NCI-H1105 treated with DMSO at 0.1 percent for 48 hours (cell line): ENCODE data around the gene CSPG4.

ENCODE experiments used
- DNase-seq: peaks from one replicate; lab custom pipeline; 2025; lab: John Stamatoyannopoulos, UW

CSPG4 gene

DNA sequence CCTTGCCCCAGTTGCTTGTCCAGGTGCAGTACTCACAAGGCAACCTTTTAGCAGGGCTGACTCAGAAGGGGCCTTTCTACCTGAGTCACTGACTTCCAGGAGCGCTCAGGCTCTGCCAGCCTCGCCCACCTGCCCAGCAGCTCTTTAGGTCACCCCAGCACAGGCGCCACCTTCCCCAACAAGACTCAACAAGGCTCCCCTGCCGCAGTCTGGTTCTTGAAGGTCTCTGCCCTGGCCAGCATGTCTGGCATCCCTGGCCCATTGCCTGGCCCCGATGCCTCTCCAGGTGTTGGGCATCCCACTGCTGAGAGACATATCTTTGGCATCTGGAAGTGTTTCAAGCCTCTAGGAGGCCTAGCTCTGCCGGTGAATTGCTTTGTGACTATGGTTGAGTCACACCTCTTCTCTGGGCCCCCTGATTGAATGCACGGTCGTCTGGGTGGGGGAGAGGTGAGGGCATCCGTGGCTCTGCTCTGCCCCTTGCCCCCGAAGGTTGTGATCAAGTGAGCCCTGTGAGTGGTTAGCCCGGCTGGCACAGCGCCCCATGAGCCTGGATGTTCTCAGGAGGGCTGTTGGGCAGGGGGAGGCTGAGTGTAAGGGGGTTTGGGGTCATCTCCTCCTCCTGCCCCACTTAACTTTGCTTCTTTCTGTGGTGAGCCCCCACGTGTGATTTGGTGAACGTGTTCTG, 43.3 kb downstream of the CSPG4 start:
- DNase-seq, result no peak

DNA sequence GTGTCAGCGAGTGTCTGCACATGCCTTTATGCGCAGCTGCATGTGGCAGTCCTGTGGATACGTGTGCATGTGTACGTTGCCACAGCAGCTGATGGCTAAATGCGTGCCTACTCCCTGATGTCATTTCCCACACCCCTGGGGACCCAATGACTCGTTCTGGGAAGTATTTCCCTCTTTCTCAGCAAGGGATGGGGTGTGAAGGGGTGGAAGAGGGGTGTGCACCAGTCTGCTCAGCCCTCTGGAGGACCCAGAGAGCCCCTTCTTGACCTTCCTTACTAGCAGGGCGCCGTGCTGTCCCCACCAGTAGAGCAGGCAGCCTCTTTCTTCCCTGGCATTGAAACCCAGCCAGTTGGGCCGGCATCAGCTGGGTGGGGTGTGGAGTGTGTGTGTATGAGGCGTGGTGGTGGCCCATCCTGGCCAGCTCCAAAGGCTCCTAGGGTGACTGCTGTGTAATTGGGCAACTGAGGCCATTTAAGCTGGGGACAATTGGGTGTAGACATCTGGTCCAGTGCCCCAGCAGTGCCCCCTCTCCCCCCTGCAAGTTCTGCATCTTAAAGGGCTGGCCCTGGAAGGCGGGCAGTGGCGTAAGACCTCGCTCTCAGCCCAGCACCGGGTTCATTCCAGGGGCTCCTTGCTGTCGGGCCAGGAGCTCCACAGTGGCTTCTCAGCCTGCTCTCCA, 45.7 kb downstream of the CSPG4 start:
- DNase-seq, result no peak

DNA sequence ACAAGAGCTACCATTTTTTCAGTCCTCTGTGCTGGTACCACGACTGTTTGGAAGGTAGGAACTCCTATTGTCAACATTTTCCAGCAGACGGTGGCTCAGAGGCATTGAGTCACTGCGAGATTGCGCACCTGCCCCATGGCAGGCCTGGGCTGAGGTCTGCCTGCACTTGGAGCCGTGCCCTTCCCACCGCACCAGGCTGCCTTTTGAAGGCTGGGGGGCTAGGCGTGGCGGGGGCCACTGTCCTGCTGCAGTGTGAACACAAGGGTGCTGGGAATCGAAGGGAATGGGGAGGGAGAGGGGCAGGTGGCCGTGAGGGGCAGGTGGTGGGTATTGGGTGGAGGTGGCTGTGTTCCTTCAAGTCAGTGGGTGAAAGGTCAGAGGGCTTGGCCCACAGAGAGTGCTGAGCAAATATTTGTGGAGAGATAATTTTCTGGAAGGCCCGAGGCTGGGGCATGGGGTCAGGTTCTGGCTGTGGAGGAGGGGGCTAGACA, 48.7 kb downstream of the CSPG4 start:
- peak; percentile 4 for DNase-seq

DNA sequence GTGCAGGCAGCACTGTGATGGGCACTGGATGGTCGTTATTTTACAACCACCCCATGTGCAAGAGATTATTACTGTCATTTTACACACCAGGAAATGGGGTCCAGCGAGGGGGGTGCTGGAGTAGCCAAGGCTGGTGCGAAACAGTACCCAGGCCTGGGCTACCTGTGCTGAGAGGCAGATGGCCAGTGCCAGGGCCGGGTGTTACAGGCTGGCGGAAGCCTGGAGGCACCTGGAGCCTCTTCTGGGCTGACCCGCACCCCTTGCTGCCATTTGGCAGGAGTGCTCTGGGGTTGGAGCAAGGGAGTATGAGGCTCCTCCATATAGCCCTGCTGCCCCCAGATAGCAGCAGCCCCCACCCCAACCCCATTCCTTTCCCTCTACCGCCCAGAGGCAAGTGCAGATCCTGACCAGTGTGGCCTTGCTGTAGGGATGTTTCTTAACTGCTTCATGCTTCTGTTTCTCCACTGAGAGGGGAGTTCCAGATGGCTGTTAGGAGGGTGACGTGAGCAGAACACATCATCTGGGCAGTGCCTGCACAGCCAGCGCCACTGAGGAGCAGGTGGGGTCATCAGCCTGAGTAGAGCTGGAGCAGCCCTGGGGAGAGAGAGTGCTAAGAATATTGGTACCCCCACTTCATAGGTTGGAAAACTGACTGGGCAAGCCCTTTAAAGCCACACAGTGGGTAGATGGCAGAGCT, 49.7 kb downstream of the CSPG4 start:
- no peak for DNase-seq

DNA sequence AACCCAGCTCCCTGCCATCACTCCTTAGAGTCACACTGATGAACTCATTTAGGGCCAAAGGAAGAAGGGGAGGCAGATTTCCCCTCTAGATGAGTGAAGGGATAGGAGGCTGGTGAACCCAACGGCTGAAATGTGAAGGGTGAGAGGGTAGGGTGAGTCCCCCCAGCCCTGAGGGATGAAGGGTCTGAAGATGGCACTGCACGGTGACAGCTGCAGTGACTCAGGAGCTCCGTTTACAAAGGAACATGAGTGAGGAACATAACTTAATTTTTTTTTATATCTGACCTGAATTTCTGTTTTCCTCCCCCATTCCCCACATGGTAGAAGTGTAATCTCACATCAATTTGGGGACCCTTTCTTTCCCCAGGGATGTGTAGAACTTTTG, 50.9 kb downstream of the CSPG4 start:
- no peak for DNase-seq

DNA sequence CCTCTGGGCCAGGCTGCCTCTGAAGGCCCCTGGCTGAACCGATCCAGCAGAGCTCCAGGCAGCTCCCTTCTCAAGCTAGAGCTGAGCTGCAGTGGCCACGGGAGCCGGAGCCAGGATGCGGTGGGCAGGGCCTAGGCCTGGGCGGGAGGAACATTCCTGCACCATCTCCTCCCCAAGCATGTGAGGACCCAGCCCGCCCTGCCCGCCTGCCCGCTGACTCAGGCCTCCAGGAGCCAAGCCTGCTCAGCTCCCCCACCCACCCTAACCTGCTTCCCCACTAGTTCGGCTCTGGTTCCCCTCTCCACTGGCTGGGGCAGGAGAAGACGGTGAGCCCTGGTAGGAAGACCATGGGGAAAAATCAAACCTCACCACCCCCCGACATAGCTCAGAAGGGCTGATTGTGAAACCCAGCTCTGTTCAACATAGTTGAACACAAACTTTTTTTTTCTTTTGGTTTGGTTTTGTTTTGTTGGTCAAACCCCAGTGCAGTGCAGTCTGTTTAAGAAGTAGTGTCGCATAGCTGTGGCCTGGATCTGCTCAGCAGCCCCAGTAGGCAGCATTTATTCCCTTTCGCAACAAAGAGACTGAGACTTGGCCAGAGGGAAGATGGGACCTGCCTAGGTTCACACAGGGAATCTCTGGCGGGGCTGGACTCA, 51.4 kb downstream of the CSPG4 start:
- no peak for DNase-seq

DNA sequence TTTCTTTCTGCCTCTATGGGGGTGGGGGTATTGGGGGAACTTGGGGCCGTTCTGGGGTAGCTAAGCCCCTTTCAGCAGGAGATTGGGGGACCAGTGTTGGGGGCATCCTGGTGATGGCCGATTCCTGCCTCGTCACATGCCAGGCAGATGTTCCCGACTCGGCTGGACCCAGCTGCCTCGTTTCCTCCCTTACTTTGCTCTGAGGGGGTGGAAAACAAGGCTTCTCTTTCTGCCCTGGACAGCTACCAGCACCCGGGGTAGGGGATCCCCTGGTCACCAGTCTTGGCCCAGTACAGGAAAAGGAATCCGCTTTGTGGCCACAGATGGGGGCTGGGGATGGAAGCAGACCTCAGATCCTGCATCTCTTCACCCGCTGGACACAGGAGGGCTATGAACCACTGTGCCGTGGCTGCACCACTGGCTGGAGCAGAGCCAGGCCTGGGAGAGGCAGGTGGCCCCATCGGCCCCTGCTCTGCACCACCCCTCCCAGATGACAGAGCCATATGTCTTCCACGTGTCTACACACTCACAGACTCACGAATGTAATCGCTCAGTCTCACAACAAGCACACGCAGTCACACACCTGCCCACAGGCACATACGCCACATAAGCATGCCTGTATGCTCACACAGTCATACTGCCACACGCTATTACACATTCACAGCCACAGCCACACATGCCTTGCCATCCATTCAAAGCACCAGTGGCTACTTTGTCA, 52.6 kb downstream of the CSPG4 start:
- DNase-seq, result no peak

DNA sequence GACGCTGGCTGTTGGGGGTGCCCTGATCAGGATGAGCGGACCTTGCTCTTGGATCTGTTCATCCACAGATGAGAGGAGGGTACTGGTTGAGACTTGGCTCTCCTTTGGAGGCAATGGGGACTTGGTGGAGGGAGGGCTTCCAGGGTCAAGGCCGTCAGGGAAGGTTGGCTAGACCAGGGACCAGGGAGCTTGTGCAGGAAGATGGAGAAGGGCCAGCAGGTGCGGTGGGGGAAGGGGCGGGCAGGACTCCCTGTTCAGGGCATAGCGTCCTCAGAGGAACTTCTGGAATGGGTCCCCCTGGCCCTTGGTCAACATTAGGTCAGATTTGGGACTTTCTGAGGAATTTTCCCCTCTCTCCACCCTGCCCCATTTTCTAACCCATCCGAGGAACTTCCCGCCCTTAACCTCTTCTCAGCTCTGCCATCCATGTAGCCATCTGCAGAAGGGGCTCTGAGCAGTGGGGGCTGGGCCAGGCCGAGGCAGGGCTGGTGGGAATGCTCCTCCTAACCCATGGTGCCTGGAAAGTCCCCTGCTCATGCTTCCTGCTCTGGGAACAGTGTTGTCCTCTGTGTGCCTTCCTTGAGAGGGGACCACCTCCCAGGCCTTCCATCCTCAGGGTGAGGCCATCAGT, 53.4 kb downstream of the CSPG4 start:
- no peak for DNase-seq

DNA sequence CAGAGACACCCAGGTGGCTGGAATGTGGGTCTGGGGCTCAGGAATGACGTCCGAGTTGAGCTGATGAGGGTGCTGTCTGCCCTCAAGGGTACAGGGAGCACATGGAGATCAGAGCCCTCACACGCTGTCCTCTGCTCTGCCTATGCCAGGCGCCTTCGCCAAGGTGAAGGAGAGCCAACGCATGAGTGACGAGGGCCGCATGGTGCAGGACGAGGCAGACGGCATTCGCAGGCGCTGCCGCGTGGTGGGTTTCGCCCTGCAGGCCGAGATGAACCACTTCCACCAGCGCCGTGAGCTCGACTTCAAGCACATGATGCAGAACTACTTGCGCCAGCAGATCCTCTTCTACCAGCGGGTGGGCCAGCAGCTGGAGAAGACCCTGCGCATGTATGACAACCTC, 55.8 kb downstream of the CSPG4 start:
- DNase-seq, result no peak

DNA sequence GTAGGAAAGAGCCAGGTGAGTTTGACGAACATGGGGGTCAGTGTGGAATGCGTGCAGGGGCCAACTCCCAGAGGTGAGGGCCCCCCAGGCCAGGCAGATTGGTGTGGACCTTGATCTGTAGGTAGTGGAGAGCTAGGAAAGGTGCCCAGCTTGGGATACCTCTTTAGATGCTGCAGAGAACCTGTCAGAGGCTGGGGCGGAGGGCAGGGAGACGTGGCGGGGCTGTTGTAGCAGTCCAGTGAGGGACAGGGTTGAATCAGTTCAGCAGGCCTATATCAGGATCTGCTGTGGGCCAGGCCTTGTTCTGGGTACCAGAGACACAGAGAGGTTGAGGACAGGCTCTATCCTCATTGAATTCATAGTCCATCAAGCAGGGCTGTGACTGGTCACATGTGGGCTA, 56.3 kb downstream of the CSPG4 start:
- DNase-seq, result no peak

DNA sequence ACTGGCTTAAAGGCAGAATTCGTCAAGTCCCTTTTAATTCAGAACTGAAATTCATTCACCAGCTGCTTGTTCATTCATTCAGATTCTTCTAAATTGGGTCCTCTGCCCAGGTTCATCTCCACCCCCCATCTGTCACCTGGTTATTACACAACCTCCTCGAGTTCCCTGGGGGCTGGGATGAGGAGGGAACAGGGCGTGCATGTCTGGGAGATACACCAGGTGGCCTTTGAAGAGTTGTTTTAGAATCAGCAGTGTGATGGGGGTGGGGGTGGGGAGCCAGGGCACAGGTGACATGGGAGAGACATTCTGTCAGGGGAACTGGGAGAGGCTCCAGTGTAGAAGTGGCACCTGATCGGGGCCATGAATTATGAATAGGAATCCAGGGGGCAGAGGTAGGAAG, 56.7 kb downstream of the CSPG4 start:
- peak; percentile 64 for DNase-seq

DNA sequence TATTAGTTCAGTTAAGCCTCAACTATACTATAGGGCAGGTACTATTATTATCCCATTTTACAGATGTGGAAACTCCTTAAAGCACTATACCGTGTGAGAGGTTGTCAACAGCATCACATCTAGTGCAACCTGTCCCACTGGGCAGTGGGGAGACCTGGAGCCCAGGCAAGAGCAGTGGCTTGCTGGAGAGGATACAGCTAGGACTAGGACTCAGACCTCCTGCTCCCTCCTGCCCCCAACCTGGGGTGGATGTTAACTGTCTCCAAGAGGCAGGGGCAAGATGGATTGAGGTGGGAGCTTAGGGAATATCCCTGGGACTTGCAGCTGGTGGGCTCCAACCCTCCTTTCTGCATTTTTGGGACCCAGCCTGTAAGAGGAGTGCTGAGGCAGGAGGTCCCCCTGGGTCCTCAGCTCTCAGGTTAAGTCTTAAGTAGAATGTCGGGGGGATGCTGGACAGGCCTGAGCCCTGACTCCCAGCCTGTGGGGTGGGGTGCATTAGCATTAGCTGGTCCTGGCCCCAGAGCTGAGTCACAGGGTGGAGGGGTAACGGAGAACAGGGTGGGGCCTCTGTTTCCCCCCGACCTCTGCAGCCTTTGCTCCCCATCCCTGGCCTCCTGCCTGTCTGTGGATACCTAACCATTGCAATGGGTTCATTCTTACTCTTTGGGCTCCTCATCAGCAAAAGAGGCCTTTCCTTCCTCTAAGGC, 58.3 kb downstream of the CSPG4 start:
- no peak for DNase-seq

DNA sequence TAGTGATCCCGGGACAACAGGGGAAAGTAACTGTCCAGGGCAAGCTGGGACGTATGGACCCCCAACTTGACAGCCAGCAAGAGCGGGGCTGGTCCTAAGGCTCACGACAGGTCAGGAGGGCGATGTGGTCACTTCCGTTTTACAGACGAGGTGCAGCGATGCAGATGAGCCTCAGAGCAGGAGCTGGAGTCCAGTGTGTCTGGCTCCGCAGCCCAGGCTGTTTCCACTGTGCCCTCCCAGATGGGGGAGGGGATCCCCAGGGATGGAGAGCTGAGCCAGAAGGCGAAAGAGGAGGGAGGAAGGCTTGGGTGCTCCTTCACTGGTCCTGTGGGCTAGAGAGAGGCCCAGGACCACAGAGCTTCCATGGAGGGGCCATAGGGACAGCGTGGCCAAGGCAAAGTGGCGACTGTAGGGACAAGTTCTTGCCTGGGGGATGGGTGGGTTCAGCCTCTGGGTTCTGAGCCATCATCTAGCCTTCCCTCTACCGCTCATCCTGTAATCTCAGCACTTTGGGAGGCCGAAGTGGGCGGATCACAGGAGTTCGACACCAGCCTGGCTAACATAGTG, 59.2 kb downstream of the CSPG4 start:
- no peak for DNase-seq

DNA sequence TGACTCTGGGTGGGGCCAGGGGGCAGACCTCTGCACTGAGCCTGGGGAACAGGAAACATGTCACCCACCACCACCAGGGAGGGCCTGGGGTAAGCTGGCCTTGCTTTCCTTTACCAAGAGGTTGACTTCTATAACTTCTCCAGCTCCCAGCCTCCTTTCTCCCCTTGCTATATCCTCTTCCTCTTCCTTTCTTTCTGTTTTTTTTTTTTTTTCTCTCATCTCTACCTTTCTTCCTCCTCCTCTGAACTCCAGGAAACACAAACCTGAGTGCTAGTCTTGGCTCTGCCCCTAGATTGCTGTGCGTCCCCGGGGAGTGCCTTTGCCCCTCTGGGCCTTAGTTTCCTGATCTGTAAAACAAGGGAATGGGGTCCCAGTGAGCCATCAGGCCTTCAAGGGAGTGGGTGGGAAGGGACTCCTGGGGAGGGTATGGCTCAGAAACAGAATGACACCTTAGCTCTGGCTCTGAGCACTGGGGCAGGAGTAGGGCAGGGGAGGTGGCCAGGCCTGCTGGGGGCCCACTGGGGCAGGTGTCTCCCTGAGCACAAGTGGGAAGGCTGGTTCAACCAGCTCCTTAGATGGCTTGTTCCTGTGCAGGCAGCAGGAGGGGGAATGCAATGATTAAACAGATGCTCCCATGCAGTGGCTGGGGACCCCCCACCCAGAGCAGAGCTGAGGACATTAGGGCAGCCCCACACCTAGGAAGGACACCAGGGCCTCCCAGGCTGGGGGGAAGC, 60.7 kb downstream of the CSPG4 start:
- no peak for DNase-seq

DNA sequence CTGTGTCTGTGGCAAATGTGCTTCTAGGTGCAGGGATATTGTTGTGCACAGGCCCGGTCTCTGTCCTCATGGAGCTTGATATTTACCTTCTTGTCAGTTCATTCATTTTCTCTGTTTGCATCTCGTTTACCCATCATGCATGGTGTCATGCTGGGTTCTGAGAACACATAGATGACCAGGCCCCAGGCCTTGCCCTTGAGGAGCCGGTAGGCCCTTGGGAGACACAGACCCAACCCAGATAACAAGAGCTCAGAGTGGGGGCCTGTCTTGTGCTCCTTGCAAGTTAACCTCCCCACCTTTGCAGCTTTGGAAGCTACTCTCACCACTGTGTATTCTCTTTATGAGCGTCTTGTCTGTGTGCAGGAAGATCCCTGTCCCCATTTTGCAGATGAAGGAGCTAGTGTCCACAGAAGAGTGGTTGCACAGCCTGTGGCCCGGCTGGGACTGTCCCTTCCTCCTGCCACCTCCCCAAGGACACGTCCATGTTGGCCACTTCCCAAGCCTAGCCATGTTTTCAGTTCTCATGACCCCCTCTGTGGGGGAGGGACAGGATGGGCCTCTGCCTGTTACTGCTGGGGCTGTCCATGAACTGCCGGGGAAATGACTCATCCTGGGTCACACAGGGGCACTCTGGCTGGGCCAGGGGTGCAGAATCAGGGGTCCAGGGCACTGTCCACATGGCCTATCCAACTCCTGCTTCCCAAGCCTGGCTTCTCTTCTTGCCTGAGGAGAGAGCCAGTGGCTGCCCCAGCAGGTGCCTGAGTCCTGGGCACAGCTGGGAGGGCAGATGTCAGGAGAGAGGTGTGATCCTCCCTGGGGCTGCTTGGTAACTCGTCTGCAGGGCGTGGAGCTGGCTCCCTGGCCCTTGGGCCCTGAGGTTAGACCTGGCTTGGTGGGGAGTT, 61.5 kb downstream of the CSPG4 start:
- no peak for DNase-seq

DNA sequence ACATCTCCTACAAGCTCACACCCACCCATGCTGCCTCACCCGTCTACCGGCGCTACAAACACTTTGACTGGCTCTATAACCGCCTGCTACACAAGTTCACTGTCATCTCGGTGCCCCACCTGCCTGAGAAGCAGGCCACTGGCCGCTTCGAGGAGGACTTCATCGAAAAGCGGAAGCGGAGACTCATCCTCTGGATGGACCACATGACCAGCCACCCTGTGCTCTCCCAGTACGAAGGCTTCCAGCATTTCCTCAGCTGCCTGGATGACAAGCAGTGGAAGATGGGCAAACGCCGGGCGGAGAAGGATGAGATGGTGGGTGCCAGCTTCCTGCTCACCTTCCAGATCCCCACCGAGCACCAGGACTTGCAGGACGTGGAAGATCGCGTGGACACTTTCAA, 62.8 kb downstream of the CSPG4 start:
- DNase-seq, result no peak

DNA sequence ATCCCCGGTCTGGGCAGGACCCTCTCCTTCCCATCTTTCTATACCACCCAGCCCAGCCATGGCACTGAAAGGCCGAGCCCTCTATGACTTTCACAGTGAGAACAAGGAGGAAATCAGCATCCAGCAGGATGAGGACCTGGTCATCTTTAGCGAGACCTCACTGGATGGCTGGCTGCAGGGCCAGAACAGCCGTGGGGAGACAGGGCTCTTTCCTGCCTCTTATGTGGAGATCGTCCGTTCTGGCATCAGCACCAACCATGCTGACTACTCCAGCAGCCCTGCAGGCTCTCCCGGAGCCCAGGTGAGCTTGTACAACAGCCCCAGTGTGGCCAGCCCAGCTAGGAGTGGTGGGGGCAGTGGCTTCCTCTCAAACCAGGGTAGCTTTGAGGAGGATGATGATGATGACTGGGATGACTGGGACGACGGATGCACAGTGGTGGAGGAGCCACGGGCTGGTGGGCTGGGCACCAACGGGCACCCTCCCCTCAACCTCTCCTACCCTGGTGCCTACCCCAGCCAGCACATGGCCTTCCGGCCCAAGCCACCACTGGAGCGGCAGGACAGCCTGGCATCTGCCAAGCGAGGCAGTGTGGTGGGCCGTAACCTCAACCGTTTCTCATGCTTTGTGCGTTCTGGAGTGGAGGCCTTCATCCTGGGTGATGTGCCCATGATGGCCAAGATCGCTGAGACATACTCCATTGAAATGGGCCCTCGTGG, 63.4 kb downstream of the CSPG4 start:
- no peak for DNase-seq
